Mucosa of rectum (tissue), 2 donors: Measurements from ENCODE around the gene KCNJ4.

ENCODE experiments used
- H3K27ac ChIP-seq, 2 donors: one replicate each; pipeline ENCODE4 v1.7.0; 2013; ENCODE audit warnings: inconsistent platforms in 2 of 2, low read depth in 2 of 2, low read length in 2 of 2
- H3K27me3 ChIP-seq, 2 donors: one replicate each; pipeline ENCODE4 v1.7.0; 2013; ENCODE audit warnings: low read length in 2 of 2; ENCODE audit not compliant: control insufficient read depth in 2 of 2, insufficient read depth in 2 of 2
- H3K36me3 ChIP-seq, 2 donors: one replicate each; pipeline ENCODE4 v1.7.0; 2013; ENCODE audit warnings: low read length in 2 of 2; ENCODE audit not compliant: control insufficient read depth in 2 of 2, insufficient read depth in 2 of 2
- H3K4me1 ChIP-seq, 2 donors: one replicate each; pipeline ENCODE4 v1.7.0; 2013; ENCODE audit warnings: low read length in 2 of 2, mild to moderate bottlenecking in 1 of 2; ENCODE audit not compliant: control insufficient read depth in 2 of 2, insufficient read depth in 2 of 2
- H3K4me3 ChIP-seq, 2 donors: one replicate each; pipeline ENCODE4 v1.7.0; 2013; ENCODE audit warnings: low read length in 2 of 2
- H3K9ac ChIP-seq, 2 donors: one replicate each; pipeline ENCODE4 v1.7.0; 2013; ENCODE audit warnings: low read length in 2 of 2, low read depth in 1 of 2, mild to moderate bottlenecking in 1 of 2
- H3K9me3 ChIP-seq, 2 donors: one replicate each; pipeline ENCODE4 v1.7.0; 2013; ENCODE audit warnings: low read length in 2 of 2; ENCODE audit not compliant: control insufficient read depth in 2 of 2
- donor health status: healthy.
- donor health status: Normal muscosa, but diverticular disease.

KCNJ4 gene

GRCh38 chr22:38435010-38435409, 20.0 kb downstream of the KCNJ4 start:
- no peaks in the 10 kb centered on the region for H3K4me1 ChIP-seq

GRCh38 chr22:38433871-38434270, 21.1 kb downstream of the KCNJ4 start:
- Histone ChIP-seq H3K9ac (no peak overlapping the region), H3K27me3 (no peaks in the 10 kb centered on the region), H3K9me3 (no peaks in the 10 kb centered on the region), H3K27ac (no peak overlapping the region), H3K36me3 (no peaks in the 10 kb centered on the region), H3K4me1 (no peaks in the 10 kb centered on the region), H3K4me3 (no peak overlapping the region)

More at GRCh38 chr22:38435010-38435409, 20.0 kb downstream of the KCNJ4 start:
- H3K4me3 ChIP-seq: no peak overlapping the region
- H3K27ac ChIP-seq: no peak overlapping the region
- no peaks in the 10 kb centered on the region for H3K27me3 ChIP-seq
- no peaks in the 10 kb centered on the region for H3K9me3 ChIP-seq
- no peaks in the 10 kb centered on the region for H3K36me3 ChIP-seq
- no peak overlapping the region for H3K9ac ChIP-seq

GRCh38 chr22:38432264-38432663, 22.7 kb downstream of the KCNJ4 start:
- Histone ChIP-seq H3K27me3 (no peaks in the 10 kb centered on the region), H3K4me3 (no peak overlapping the region), H3K27ac (no peak overlapping the region)

GRCh38 chr22:38431266-38432010, 23.6 kb downstream of the KCNJ4 start:
- Histone ChIP-seq H3K27me3 (no peaks in the 10 kb centered on the region), H3K36me3 (no peaks in the 10 kb centered on the region), H3K27ac (no peak overlapping the region), H3K4me1 (no peaks in the 10 kb centered on the region), H3K9me3 (no peaks in the 10 kb centered on the region), H3K4me3 (no peak overlapping the region), H3K9ac (no peak overlapping the region)

More at GRCh38 chr22:38432264-38432663, 22.7 kb downstream of the KCNJ4 start:
- H3K9me3 ChIP-seq: no peaks in the 10 kb centered on the region
- H3K9ac ChIP-seq: no peak overlapping the region
- H3K4me1 ChIP-seq: no peaks in the 10 kb centered on the region
- no peaks in the 10 kb centered on the region for H3K36me3 ChIP-seq

- Histone ChIP-seq H3K27ac (no peak overlapping the region), H3K36me3 (no peaks in the 10 kb centered on the region), H3K27me3 (no peaks in the 10 kb centered on the region), H3K9me3 (no peaks in the 10 kb centered on the region), H3K4me1 (no peaks in the 10 kb centered on the region), H3K4me3 (no peak overlapping the region), H3K9ac (no peak overlapping the region)
Observed at GRCh38 chr22:38429499-38430068, 25.4 kb downstream of the KCNJ4 start.

- peaks cover 4% of the 10 kb centered on the region in 2 donors for H3K4me1 ChIP-seq
- no peak overlapping the region for H3K4me3 ChIP-seq
- no peaks in the 10 kb centered on the region for H3K9me3 ChIP-seq
- H3K27me3 ChIP-seq: no peaks in the 10 kb centered on the region
- H3K9ac ChIP-seq: no peak overlapping the region
- no peaks in the 10 kb centered on the region for H3K36me3 ChIP-seq
- no peak overlapping the region for H3K27ac ChIP-seq
Observed at GRCh38 chr22:38428714-38429113, 26.3 kb downstream of the KCNJ4 start.

- Histone ChIP-seq H3K9me3 (no peaks in the 10 kb centered on the region), H3K4me3 (no peak overlapping the region), H3K9ac (no peak overlapping the region), H3K36me3 (no peaks in the 10 kb centered on the region), H3K27me3 (no peaks in the 10 kb centered on the region), H3K27ac (no peak overlapping the region), H3K4me1 (peaks cover 4 to 6% of the 10 kb centered on the region in 2 donors)
Observed at GRCh38 chr22:38427940-38428339, 27.1 kb downstream of the KCNJ4 start.

- no peak overlapping the region for H3K4me3 ChIP-seq
- no peaks in the 10 kb centered on the region for H3K27me3 ChIP-seq
- no peaks in the 10 kb centered on the region for H3K36me3 ChIP-seq
- H3K27ac ChIP-seq: no peak overlapping the region
- H3K9me3 ChIP-seq: no peaks in the 10 kb centered on the region
- no peak overlapping the region for H3K9ac ChIP-seq
- peaks cover 4 to 6% of the 10 kb centered on the region in 2 donors for H3K4me1 ChIP-seq
Observed at GRCh38 chr22:38427465-38427864, 27.5 kb downstream of the KCNJ4 start.

- Histone ChIP-seq H3K36me3 (no peaks in the 10 kb centered on the region), H3K27me3 (no peaks in the 10 kb centered on the region), H3K27ac (no peak overlapping the region), H3K4me3 (no peak overlapping the region), H3K9me3 (no peaks in the 10 kb centered on the region), H3K9ac (no peak overlapping the region), H3K4me1 (peaks cover 4 to 6% of the 10 kb centered on the region in 2 donors)
Observed at GRCh38 chr22:38426628-38427027, 28.4 kb downstream of the KCNJ4 start.

- no peaks in the 10 kb centered on the region for H3K9me3 ChIP-seq
- no peaks in the 10 kb centered on the region for H3K36me3 ChIP-seq
- peaks cover 4 to 6% of the 10 kb centered on the region in 2 donors for H3K4me1 ChIP-seq
- H3K4me3 ChIP-seq: no peak overlapping the region
- peak overlapping the region in 1 of 2 donors; percentile 41 for H3K27ac ChIP-seq
- H3K27me3 ChIP-seq: no peaks in the 10 kb centered on the region
- no peak overlapping the region for H3K9ac ChIP-seq
Observed at GRCh38 chr22:38424525-38425080, 30.4 kb downstream of the KCNJ4 start.
